Gastrocnemius medialis (tissue), 4 donors: ENCODE measurements around the gene EPYC.

Experiments used
- POLR2A ChIP-seq, 2 donors: fragments of 450-650 bp; IDR thresholded peaks; one replicate each; pipeline ENCODE4 v1.6.1; 2017; ENCODE audit warnings: antibody characterized with exemption in 2 of 2, mild to moderate bottlenecking in 2 of 2, moderate library complexity in 2 of 2
- TF ChIP-seq, protein P1 (sequence below), 5 experiments: fragments of 450-650 bp in 3 of 5; fragments of 200-600 bp in 2 of 5; sonication (generic) in 2 of 5; IDR thresholded peaks in 4 of 5; conservative IDR thresholded peaks in 1 of 5; 1 replicate in 4 of 5; 2 replicates in 1 of 5; pipeline ENCODE4 v1.5.1; 2016 to 2019; ENCODE audit warnings: antibody characterized with exemption in 5 of 5, mild to moderate bottlenecking in 3 of 5, moderate library complexity in 3 of 5

DNA sequence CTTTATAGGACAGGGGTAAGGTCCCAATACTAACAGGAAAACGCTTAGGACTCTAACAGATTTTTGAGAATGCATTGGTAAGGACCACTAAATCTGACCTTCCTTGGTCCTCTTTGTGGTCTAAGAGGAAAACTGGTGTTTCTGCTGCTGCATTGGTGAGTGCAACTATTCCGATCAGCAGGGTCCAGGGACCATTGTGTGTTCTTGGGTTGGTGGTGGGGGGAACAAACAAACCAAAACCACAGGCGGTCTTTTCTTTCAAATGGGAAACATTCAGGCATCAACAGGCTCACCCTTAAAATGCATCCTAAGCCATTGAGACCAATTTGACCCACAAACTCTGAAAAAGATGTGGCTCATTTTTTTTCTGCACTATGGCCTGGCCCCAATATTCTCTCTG lies 20.7 kb downstream of the EPYC start:
- TF ChIP-seq, protein P1, sequence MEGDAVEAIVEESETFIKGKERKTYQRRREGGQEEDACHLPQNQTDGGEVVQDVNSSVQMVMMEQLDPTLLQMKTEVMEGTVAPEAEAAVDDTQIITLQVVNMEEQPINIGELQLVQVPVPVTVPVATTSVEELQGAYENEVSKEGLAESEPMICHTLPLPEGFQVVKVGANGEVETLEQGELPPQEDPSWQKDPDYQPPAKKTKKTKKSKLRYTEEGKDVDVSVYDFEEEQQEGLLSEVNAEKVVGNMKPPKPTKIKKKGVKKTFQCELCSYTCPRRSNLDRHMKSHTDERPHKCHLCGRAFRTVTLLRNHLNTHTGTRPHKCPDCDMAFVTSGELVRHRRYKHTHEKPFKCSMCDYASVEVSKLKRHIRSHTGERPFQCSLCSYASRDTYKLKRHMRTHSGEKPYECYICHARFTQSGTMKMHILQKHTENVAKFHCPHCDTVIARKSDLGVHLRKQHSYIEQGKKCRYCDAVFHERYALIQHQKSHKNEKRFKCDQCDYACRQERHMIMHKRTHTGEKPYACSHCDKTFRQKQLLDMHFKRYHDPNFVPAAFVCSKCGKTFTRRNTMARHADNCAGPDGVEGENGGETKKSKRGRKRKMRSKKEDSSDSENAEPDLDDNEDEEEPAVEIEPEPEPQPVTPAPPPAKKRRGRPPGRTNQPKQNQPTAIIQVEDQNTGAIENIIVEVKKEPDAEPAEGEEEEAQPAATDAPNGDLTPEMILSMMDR (IDR thresholded peaks at IDR 0.05 in 4 of 5, conservative IDR thresholded peaks at IDR 0.05 in 1 of 5), result no peak
- no peak for TF ChIP-seq POLR2A (IDR thresholded peaks at IDR 0.05)
